Neuronal stem cell (in vitro differentiated cells): ENCODE data around the gene SWSAP1. TPM values are rescaled to one million over a fixed set of nuclear protein-coding genes. Genes with fewer than 3 reads are reported as not detected.
A peak's percentile ranks its signal among the peaks of the same experiment; 100 is the strongest.

Experiments
- DNase-seq: peaks from one replicate; pipeline ENCODE4 v3.0.0-alpha.2; 2013; ENCODE audit warnings: low spot score
- H2AFZ ChIP-seq: one replicate; pipeline ENCODE4 v1.6.1; 2013; ENCODE audit warnings: mild to moderate bottlenecking, low read length, inconsistent platforms
- H2AK5ac ChIP-seq: 2 replicates; pipeline ENCODE4 v1.6.1; 2013; ENCODE audit warnings: low read depth, mild to moderate bottlenecking, inconsistent platforms, low read length, moderate library complexity, mixed read lengths
- H2BK120ac ChIP-seq: 2 replicates; pipeline ENCODE4 v1.6.1; 2013; ENCODE audit warnings: low read depth, mild to moderate bottlenecking, inconsistent platforms, low read length, moderate library complexity, mixed read lengths
- H2BK12ac ChIP-seq: one replicate; pipeline ENCODE4 v1.6.1; 2013; ENCODE audit warnings: low read length, inconsistent platforms
- H2BK15ac ChIP-seq: 2 replicates; pipeline ENCODE4 v1.6.1; 2013; ENCODE audit warnings: mild to moderate bottlenecking, low read length, inconsistent platforms, mixed read lengths
- H2BK5ac ChIP-seq: one replicate; pipeline ENCODE4 v1.6.1; 2013; ENCODE audit warnings: inconsistent platforms, mild to moderate bottlenecking, low read length, moderate library complexity
- H3K14ac ChIP-seq: one replicate; pipeline ENCODE4 v1.6.1; 2013; ENCODE audit warnings: low read length, inconsistent platforms
- H3K18ac ChIP-seq: 2 replicates; pipeline ENCODE4 v1.6.1; 2013; ENCODE audit warnings: low read length, inconsistent platforms
- H3K23ac ChIP-seq: 2 replicates; pipeline ENCODE4 v1.6.1; 2013; ENCODE audit warnings: low read depth, mild to moderate bottlenecking, mixed read lengths, low read length, inconsistent platforms; ENCODE audit not compliant: poor library complexity
- H3K27ac ChIP-seq: replicated peaks from 3 replicates; pipeline ENCODE4 v1.5.1; 2013; ENCODE audit warnings: low read length, inconsistent platforms
- H3K27me3 ChIP-seq, 3 experiments: 2 replicates each; pipeline ENCODE4 v1.6.1; 2013; ENCODE audit warnings: low read length in 3 of 3, mild to moderate bottlenecking in 2 of 3, inconsistent platforms in 1 of 3, low read depth in 1 of 3, mixed read lengths in 1 of 3, moderate library complexity in 1 of 3; ENCODE audit not compliant: control insufficient read depth in 3 of 3, insufficient read depth in 3 of 3
- H3K36me3 ChIP-seq, 2 donors: replicated peaks in 1 of 2; 2 replicates each; pipeline ENCODE4 v1.6.1; 2013; ENCODE audit warnings: low read length in 2 of 2; ENCODE audit not compliant: control insufficient read depth in 2 of 2, insufficient read depth in 2 of 2
- H3K4ac ChIP-seq: 2 replicates; pipeline ENCODE4 v1.6.1; 2013; ENCODE audit warnings: inconsistent platforms, mild to moderate bottlenecking, low read length, moderate library complexity
- H3K4me1 ChIP-seq, 2 donors: 1 replicate in 1 of 2; 2 replicates in 1 of 2; pipeline ENCODE4 v1.6.1; 2013; ENCODE audit warnings: low read length in 2 of 2, low read depth in 1 of 2; ENCODE audit not compliant: control insufficient read depth in 2 of 2, insufficient read depth in 1 of 2
- H3K4me2 ChIP-seq: one replicate; pipeline ENCODE4 v1.6.1; 2013; ENCODE audit warnings: mild to moderate bottlenecking, low read length, inconsistent platforms; ENCODE audit not compliant: insufficient read depth, poor library complexity, severe bottlenecking
- H3K4me3 ChIP-seq, 2 donors: 2 replicates each; pipeline ENCODE4 v1.5.1; 2013; ENCODE audit warnings: low read length in 2 of 2, mild to moderate bottlenecking in 2 of 2, inconsistent platforms in 1 of 2, moderate library complexity in 1 of 2
- H3K79me1 ChIP-seq: one replicate; pipeline ENCODE4 v1.6.1; 2013; ENCODE audit warnings: low read depth, mild to moderate bottlenecking, inconsistent platforms, low read length, moderate library complexity
- H3K9ac ChIP-seq: one replicate; pipeline ENCODE4 v1.6.1; 2013; ENCODE audit warnings: mild to moderate bottlenecking, low read depth, low read length, inconsistent platforms; ENCODE audit not compliant: poor library complexity
- H3K9me3 ChIP-seq, 2 donors: replicated peaks in 1 of 2; 2 replicates each; pipeline versions ENCODE3 to v1.6.1; 2013; ENCODE audit warnings: low read length in 2 of 2, mild to moderate bottlenecking in 2 of 2, inconsistent platforms in 1 of 2, low read depth in 1 of 2, mixed read lengths in 1 of 2, moderate library complexity in 1 of 2; ENCODE audit not compliant: control insufficient read depth in 2 of 2, insufficient read depth in 1 of 2
- H4K8ac ChIP-seq: one replicate; pipeline ENCODE4 v1.6.1; 2013; ENCODE audit warnings: low read depth, mild to moderate bottlenecking, inconsistent platforms, low read length, moderate library complexity
- H4K91ac ChIP-seq: one replicate; pipeline ENCODE4 v1.6.1; 2013; ENCODE audit warnings: low read length, low read depth, mild to moderate bottlenecking, inconsistent platforms; ENCODE audit not compliant: poor library complexity
- WGBS, 2 donors: extraction: QIAGEN DNeasy Blood & Tissue Kit; methylation state at CpG; one replicate each; pipeline ENCODE4 v1.1.7; 2013; ENCODE audit warnings: missing lambda C conversion rate in 2 of 2, mixed read lengths in 1 of 2; ENCODE audit not compliant: insufficient read length in 2 of 2, insufficient replicate concordance in 1 of 2; ENCODE audit errors: extremely low coverage in 2 of 2; 5-methylcytosine and 5-hydroxymethylcytosine counted together
- polyA plus RNA-seq, 2 experiments: library from polyadenylated mRNA; stranded (reverse); fragments of 200-250 nt; gene quantifications; one replicate each; pipeline ENCODE4 v1.2.3, GENCODE V29; 2013

SWSAP1 gene
- polyA plus RNA-seq (2013, experiment 1 of 2): 3.0 TPM
- polyA plus RNA-seq (2013, experiment 2 of 2): 2.9 TPM

- WGBS, 2 donors: no CpG with 5 or more reads among the region's 44 CpGs
- H3K36me3 ChIP-seq: peaks cover 0 to 16% of the 10 kb centered on the region in 2 donors
- H3K4me2 ChIP-seq: peak within 1 kb of the TSS; percentile 71
- peak within 1 kb of the TSS; percentile 67 to 81 for H3K4me3 ChIP-seq
- DNase-seq: peak; percentile 98
- H3K14ac ChIP-seq: no peak within 1 kb of the TSS
- H2BK15ac ChIP-seq: peak within 1 kb of the TSS; percentile 72
- peak within 1 kb of the TSS; percentile 9 for H2BK120ac ChIP-seq
- H2AK5ac ChIP-seq: peak within 1 kb of the TSS; percentile 99
- peaks cover 19 to 21% of the 10 kb centered on the region in 2 donors for H3K4me1 ChIP-seq
- H4K91ac ChIP-seq: peak within 1 kb of the TSS; percentile 98
- H3K27me3 ChIP-seq: no peaks in the 10 kb centered on the region
- peak within 1 kb of the TSS; percentile 92 for H2AFZ ChIP-seq
- H3K79me1 ChIP-seq: peaks cover 3% of the 10 kb centered on the region
- peak within 1 kb of the TSS; percentile 63 for H2BK12ac ChIP-seq
- H3K27ac ChIP-seq: peak within 1 kb of the TSS; percentile 87
- H3K18ac ChIP-seq: peak within 1 kb of the TSS; percentile 99
- peak within 1 kb of the TSS; percentile 98 for H4K8ac ChIP-seq
- H3K9me3 ChIP-seq: no peaks in the 10 kb centered on the region
- H3K4ac ChIP-seq: no peak within 1 kb of the TSS
- peak within 1 kb of the TSS; percentile 91 for H3K9ac ChIP-seq
- peak within 1 kb of the TSS; percentile 94 for H3K23ac ChIP-seq
- H2BK5ac ChIP-seq: peak within 1 kb of the TSS; percentile 78
These were observed at the start of gene SWSAP1 for GRCh38 chr19:11374433-11375142. Gene SWSAP1, plus strand, starts transcription at chr19:11374666. Its CDS starts 15 bp downstream, at chr19:11374681.

- Histone ChIP-seq H2BK12ac (peak overlapping the region; percentile 64), H4K8ac (no peak overlapping the region), H2BK120ac (no peak overlapping the region), H3K79me1 (peaks cover 2% of the 10 kb centered on the region), H3K4me2 (no peak overlapping the region), H3K9ac (peak overlapping the region; percentile 74), H3K18ac (peak overlapping the region; percentile 78), H3K36me3 (peaks cover 0 to 14% of the 10 kb centered on the region in 2 donors), H3K4me3 (peak overlapping the region in 1 of 2 donors; percentile 2), H3K23ac (peak overlapping the region; percentile 77), H4K91ac (no peak overlapping the region), H3K27me3 (no peaks in the 10 kb centered on the region), H2AFZ (no peak overlapping the region), H3K4me1 (peaks cover 0 to 3% of the 10 kb centered on the region in 2 donors), H3K4ac (no peak overlapping the region), H2AK5ac (no peak overlapping the region), H3K14ac (peak overlapping the region; percentile 73), H2BK15ac (no peak overlapping the region), H2BK5ac (no peak overlapping the region), H3K9me3 (no peaks in the 10 kb centered on the region), H3K27ac (no peak overlapping the region)
- no peak for DNase-seq
- no CpG with 5 or more reads among the region's 17 CpGs for WGBS, 2 donors
These were observed 49.6 kb upstream of the SWSAP1 start for GRCh38 chr19:11324748-11325389.

- H4K8ac ChIP-seq: no peak overlapping the region
- H3K14ac ChIP-seq: no peak overlapping the region
- no peak overlapping the region for H2BK120ac ChIP-seq
- no CpG with 5 or more reads among the region's 7 CpGs for WGBS, 2 donors
- H2AK5ac ChIP-seq: no peak overlapping the region
- no peak for DNase-seq
- no peak overlapping the region for H3K4me3 ChIP-seq
- no peaks in the 10 kb centered on the region for H3K9me3 ChIP-seq
- peaks cover 2% of the 10 kb centered on the region for H3K79me1 ChIP-seq
- no peak overlapping the region for H3K4me2 ChIP-seq
- no peak overlapping the region for H4K91ac ChIP-seq
- no peak overlapping the region for H2BK12ac ChIP-seq
- no peaks in the 10 kb centered on the region for H3K27me3 ChIP-seq
- H2BK15ac ChIP-seq: no peak overlapping the region
- H3K27ac ChIP-seq: no peak overlapping the region
- no peak overlapping the region for H3K18ac ChIP-seq
- peaks cover 0 to 3% of the 10 kb centered on the region in 2 donors for H3K4me1 ChIP-seq
- no peak overlapping the region for H2BK5ac ChIP-seq
- H3K4ac ChIP-seq: no peak overlapping the region
- no peak overlapping the region for H3K23ac ChIP-seq
- H3K9ac ChIP-seq: no peak overlapping the region
- H2AFZ ChIP-seq: no peak overlapping the region
- H3K36me3 ChIP-seq: peaks cover 0 to 14% of the 10 kb centered on the region in 2 donors
These were observed 48.9 kb upstream of the SWSAP1 start for GRCh38 chr19:11325544-11325943.

GRCh38 chr19:11330127-11330526, 44.3 kb upstream of the SWSAP1 start:
- Histone ChIP-seq H2AK5ac (no peak overlapping the region), H3K18ac (no peak overlapping the region), H3K79me1 (no peaks in the 10 kb centered on the region), H3K9me3 (no peaks in the 10 kb centered on the region), H2BK15ac (no peak overlapping the region), H3K4ac (no peak overlapping the region), H4K8ac (no peak overlapping the region), H3K14ac (no peak overlapping the region), H3K23ac (no peak overlapping the region), H2AFZ (no peak overlapping the region), H2BK12ac (no peak overlapping the region), H3K4me3 (no peak overlapping the region), H2BK120ac (no peak overlapping the region), H4K91ac (no peak overlapping the region), H3K27me3 (no peaks in the 10 kb centered on the region), H3K36me3 (peaks cover 0 to 22% of the 10 kb centered on the region in 2 donors), H2BK5ac (no peak overlapping the region), H3K4me2 (no peak overlapping the region), H3K9ac (no peak overlapping the region), H3K4me1 (no peaks in the 10 kb centered on the region), H3K27ac (no peak overlapping the region)
- no peak for DNase-seq
- WGBS, 2 donors: no CpG with 5 or more reads among the region's 4 CpGs
